ENCODE data around the gene PRDM1. TPM values are rescaled to one million over a fixed set of nuclear protein-coding genes. Genes with fewer than 3 reads are reported as not detected.

PRDM1 gene
- total and polyA plus RNA-seq, 2 donors (not counting 1 experiment from before 2014, with no cell fraction given), result 6.9 to 9.6 TPM

DNA sequence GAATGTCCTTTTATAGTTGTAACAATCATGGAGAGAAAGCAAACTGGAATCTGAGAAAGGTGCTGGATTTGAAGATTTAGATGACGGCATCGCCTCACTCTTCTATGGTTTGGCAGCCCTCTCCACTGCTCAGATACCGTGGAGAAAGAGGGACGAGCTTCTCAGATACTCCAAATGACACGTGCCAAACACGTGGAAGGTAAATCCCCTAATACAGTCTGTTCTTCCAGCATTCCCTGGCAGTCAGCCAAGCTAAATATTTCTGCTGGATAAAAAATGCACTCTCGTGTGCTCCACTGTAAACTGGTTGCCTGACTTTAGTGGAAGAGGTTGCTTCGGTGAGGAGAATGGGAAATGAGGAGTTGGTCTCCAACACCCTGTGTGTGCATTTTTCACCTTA is 16.7 kb upstream of the PRDM1 start:
- no peak overlapping the region for H3K4me2 ChIP-seq (replicated peaks; ENCODE audit: low read depth, low read length, poor library complexity, severe bottlenecking)
- H3K36me3 ChIP-seq (replicated peaks in 1 of 2; ENCODE audit: control extremely low read depth in 1 of 2, control insufficient read depth in 1 of 2, extremely low read depth in 1 of 2, insufficient read depth in 2 of 2, low read length in 1 of 2), result no peaks in the 10 kb centered on the region
- H3K27me3 Mint-ChIP-seq, result peaks cover 4% of the 10 kb centered on the region
- POLR2A ChIA-PET, result no interaction called here
- intact Hi-C loops (cut with micrococcal nuclease), result no loop called here
- DNase-seq (no peak), ATAC-seq (ENCODE audit: low read depth) (no peak)
- no peak overlapping the region for H3K27ac Mint-ChIP-seq
- H3K4me1 ChIP-seq (ENCODE audit: control insufficient read depth in 2 of 2, insufficient read depth in 2 of 2, low read length in 2 of 2), result peaks cover 0 to 4% of the 10 kb centered on the region in 2 donors
- H3K4me1 Mint-ChIP-seq, result peaks cover 8% of the 10 kb centered on the region
- no peaks in the 10 kb centered on the region for H4K20me1 ChIP-seq (ENCODE audit: control insufficient read depth, insufficient read depth, low read length, poor library complexity, severe bottlenecking)
- TF ChIP-seq CTCF (IDR thresholded peaks at IDR 0.05) (no peak), EZH2 (IDR thresholded peaks at IDR 0.05; ENCODE audit: borderline replicate concordance, insufficient read depth, low read depth, low read length, poor library complexity, severe bottlenecking) (no peak)
- no peak overlapping the region for H3K4me3 ChIP-seq (ENCODE audit: control extremely low read depth in 1 of 5, extremely low read depth in 1 of 5, insufficient read depth in 1 of 5, low read depth in 2 of 5, low read length in 4 of 5)
- H3K27me3 ChIP-seq (replicated peaks in 1 of 4; ENCODE audit: control extremely low read depth in 1 of 4, control insufficient read depth in 3 of 4, insufficient read depth in 4 of 4, low read length in 3 of 4), result peaks cover 0 to 3% (median 0%) of the 10 kb centered on the region in 4 experiments
- H3K9me3 Mint-ChIP-seq (ENCODE audit: insufficient read depth), result no peaks in the 10 kb centered on the region
- no peaks in the 10 kb centered on the region for H3K79me2 ChIP-seq (ENCODE audit: control insufficient read depth, insufficient read depth, low read length)
- H3K9ac ChIP-seq (ENCODE audit: low read length), result no peak overlapping the region
- CTCF ChIA-PET, result no interaction called here
- H3K27ac ChIP-seq (ENCODE audit: low read length in 2 of 2), result no peak overlapping the region
- WGBS (ENCODE audit: insufficient coverage), result 100% methylated on average over 3 of the region's 8 CpGs
- H3K9me3 ChIP-seq (ENCODE audit: control extremely low read depth in 1 of 3, control insufficient read depth in 2 of 3, insufficient read depth in 1 of 3, low read length in 2 of 3), result no peaks in the 10 kb centered on the region
- no peak overlapping the region for H2AFZ ChIP-seq (ENCODE audit: insufficient read depth, low read depth, low read length, poor library complexity, severe bottlenecking)
- no peak overlapping the region for H3K4me3 Mint-ChIP-seq

DNA sequence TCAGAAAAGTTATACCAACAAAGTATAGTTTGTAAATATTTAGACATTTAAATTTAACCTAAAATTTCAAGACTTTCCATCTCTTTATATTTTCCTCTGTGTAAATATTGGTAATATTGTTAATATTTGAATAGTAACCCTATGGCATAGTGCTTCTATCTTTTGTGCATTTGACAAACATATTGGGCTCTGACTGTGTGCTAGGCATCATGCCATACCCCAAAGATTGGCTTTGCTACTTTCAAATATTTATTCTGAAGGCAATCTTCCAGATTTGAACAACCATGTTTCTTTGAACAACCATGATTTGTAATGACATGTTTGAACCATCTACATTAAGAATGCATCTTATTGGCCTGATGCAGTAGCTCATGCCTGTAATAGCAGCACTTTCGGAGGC is 15.5 kb upstream of the PRDM1 start:
- TF ChIP-seq EZH2 (IDR thresholded peaks at IDR 0.05; ENCODE audit: borderline replicate concordance, insufficient read depth, low read depth, low read length, poor library complexity, severe bottlenecking), result no peak
- no peak for TF ChIP-seq CTCF (IDR thresholded peaks at IDR 0.05)

More for the DNA sequence above, 15.5 kb upstream of the PRDM1 start:
- H3K9me3 ChIP-seq (ENCODE audit: control extremely low read depth in 1 of 3, control insufficient read depth in 2 of 3, insufficient read depth in 1 of 3, low read length in 2 of 3), result no peaks in the 10 kb centered on the region
- H3K4me2 ChIP-seq (replicated peaks; ENCODE audit: low read depth, low read length, poor library complexity, severe bottlenecking), result no peak overlapping the region
- ChIA-PET CTCF (interaction anchor here (0.6 kb wide), 1 partner anchor 334 kb away, joined by 3 read pairs; no protein-coding TSS in a partner anchor), POLR2A (no interaction called here)
- H3K9ac ChIP-seq (ENCODE audit: low read length), result no peak overlapping the region
- intact Hi-C loops (cut with micrococcal nuclease), result no loop called here
- no peaks in the 10 kb centered on the region for H3K79me2 ChIP-seq (ENCODE audit: control insufficient read depth, insufficient read depth, low read length)
- no peak overlapping the region for H3K4me3 ChIP-seq (ENCODE audit: control extremely low read depth in 1 of 5, extremely low read depth in 1 of 5, insufficient read depth in 1 of 5, low read depth in 2 of 5, low read length in 4 of 5)
- no peaks in the 10 kb centered on the region for H4K20me1 ChIP-seq (ENCODE audit: control insufficient read depth, insufficient read depth, low read length, poor library complexity, severe bottlenecking)
- peaks cover 4% of the 10 kb centered on the region for H3K27me3 Mint-ChIP-seq
- peaks cover 0 to 4% of the 10 kb centered on the region in 2 donors for H3K4me1 ChIP-seq (ENCODE audit: control insufficient read depth in 2 of 2, insufficient read depth in 2 of 2, low read length in 2 of 2)
- ATAC-seq (ENCODE audit: low read depth) (no peak), DNase-seq (no peak)
- H3K27me3 ChIP-seq (replicated peaks in 1 of 4; ENCODE audit: control extremely low read depth in 1 of 4, control insufficient read depth in 3 of 4, insufficient read depth in 4 of 4, low read length in 3 of 4), result peaks cover 0 to 3% (median 0%) of the 10 kb centered on the region in 4 experiments
- H3K27ac ChIP-seq (ENCODE audit: low read length in 2 of 2), result no peak overlapping the region
- no peak overlapping the region for H2AFZ ChIP-seq (ENCODE audit: insufficient read depth, low read depth, low read length, poor library complexity, severe bottlenecking)
- WGBS (ENCODE audit: insufficient coverage), result no CpG with 5 or more reads among the region's 1 CpG
- H3K4me1 Mint-ChIP-seq, result peaks cover 8% of the 10 kb centered on the region
- no peak overlapping the region for H3K27ac Mint-ChIP-seq
- H3K36me3 ChIP-seq (replicated peaks in 1 of 2; ENCODE audit: control extremely low read depth in 1 of 2, control insufficient read depth in 1 of 2, extremely low read depth in 1 of 2, insufficient read depth in 2 of 2, low read length in 1 of 2), result no peaks in the 10 kb centered on the region
- H3K9me3 Mint-ChIP-seq (ENCODE audit: insufficient read depth), result no peaks in the 10 kb centered on the region
- H3K4me3 Mint-ChIP-seq, result no peak overlapping the region
